K562 treated with DMSO at 1 percent for 12 hours (cell line): ENCODE data around the gene PAWR. TPM values are rescaled to one million over a fixed set of nuclear protein-coding genes. Genes with fewer than 3 reads are reported as not detected.

Experiments
- total RNA-seq: library from RNA; unstranded; fragments of 300-600 nt; gene quantifications from 2 replicates; pipeline ENCODE4 v1.2.3, GENCODE V29; 2022; ENCODE audit not compliant: insufficient read depth

PAWR gene, protein sequence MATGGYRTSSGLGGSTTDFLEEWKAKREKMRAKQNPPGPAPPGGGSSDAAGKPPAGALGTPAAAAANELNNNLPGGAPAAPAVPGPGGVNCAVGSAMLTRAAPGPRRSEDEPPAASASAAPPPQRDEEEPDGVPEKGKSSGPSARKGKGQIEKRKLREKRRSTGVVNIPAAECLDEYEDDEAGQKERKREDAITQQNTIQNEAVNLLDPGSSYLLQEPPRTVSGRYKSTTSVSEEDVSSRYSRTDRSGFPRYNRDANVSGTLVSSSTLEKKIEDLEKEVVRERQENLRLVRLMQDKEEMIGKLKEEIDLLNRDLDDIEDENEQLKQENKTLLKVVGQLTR
- not detected in 2 replicates for total RNA-seq

GRCh38 chr12:79690638-79691510 is at the start of gene PAWR:
PAWR (minus strand) TSS chr12:79690964; CDS start chr12:79690244, 720 bp downstream.

Other genes with a start within 250 kb of the PAWR start
- 20.5 and 37.1 TPM in 2 replicates for gene PPP1R12A, start 244.1 kb upstream of the PAWR start, total RNA-seq